Keratinocyte (primary cell): Measurements from ENCODE around the gene TAB2. TPM values are rescaled to one million over a fixed set of nuclear protein-coding genes. Genes with fewer than 3 reads are reported as not detected.

Experiments
- DNase-seq: peaks from one replicate; pipeline ENCODE4 v3.0.0-alpha.2; 2011; ENCODE audit warnings: low read depth, missing footprints, low spot score
- FAIRE-seq: peaks from 2 replicates; lab custom pipeline; 2011; peaks lifted over from hg19 to GRCh38; lab: Jason Lieb, UNC
- H2AFZ ChIP-seq: 2 replicates; pipeline ENCODE4 v1.6.0; 2012; ENCODE audit warnings: low read length, control low read depth, inconsistent platforms; ENCODE audit not compliant: control insufficient read depth
- H3K27ac ChIP-seq: 2 replicates; pipeline ENCODE4 v1.5.1; 2011; ENCODE audit warnings: low read length; ENCODE audit not compliant: control insufficient read depth, insufficient read depth
- H3K27me3 ChIP-seq: 3 replicates; pipeline ENCODE4 v1.6.0; 2011; ENCODE audit warnings: low read length; ENCODE audit not compliant: control insufficient read depth, insufficient read depth; ENCODE audit errors: extremely low read depth
- H3K36me3 ChIP-seq, 2 experiments: 2 replicates in 1 of 2; 3 replicates in 1 of 2; pipeline ENCODE4 v1.5.1; 2011; ENCODE audit warnings: low read length in 2 of 2, mild to moderate bottlenecking in 1 of 2; ENCODE audit not compliant: control insufficient read depth in 2 of 2, insufficient read depth in 2 of 2; ENCODE audit errors: extremely low read depth in 1 of 2
- H3K4me1 ChIP-seq: 3 replicates; pipeline ENCODE4 v1.5.1; 2011; ENCODE audit warnings: low read length; ENCODE audit not compliant: control insufficient read depth, insufficient read depth; ENCODE audit errors: extremely low read depth
- H3K4me2 ChIP-seq: 3 replicates; pipeline ENCODE4 v1.6.0; 2011; ENCODE audit warnings: low read depth, low read length; ENCODE audit not compliant: control insufficient read depth, insufficient read depth; ENCODE audit errors: extremely low read depth
- H3K4me3 ChIP-seq, 3 experiments: fragments of 200-600 bp in 1 of 3; sonication (generic) in 1 of 3; 2 replicates in 2 of 3; 3 replicates in 1 of 3; pipeline ENCODE4 v1.5.1; 2011 to 2016; ENCODE audit warnings: low read length in 3 of 3, mild to moderate bottlenecking in 3 of 3, control low read depth in 2 of 3, inconsistent platforms in 1 of 3, low read depth in 1 of 3, mixed read lengths in 1 of 3, mixed run types in 1 of 3, moderate library complexity in 1 of 3; ENCODE audit not compliant: control insufficient read depth in 2 of 3, insufficient read depth in 2 of 3; ENCODE audit errors: extremely low read depth in 1 of 3
- H3K79me2 ChIP-seq: 2 replicates; pipeline ENCODE4 v1.6.0; 2012; ENCODE audit warnings: low read length; ENCODE audit not compliant: control insufficient read depth, insufficient read depth
- H3K9ac ChIP-seq: 3 replicates; pipeline ENCODE4 v1.6.0; 2011; ENCODE audit warnings: low read length; ENCODE audit not compliant: control insufficient read depth, insufficient read depth; ENCODE audit errors: extremely low read depth
- H3K9me1 ChIP-seq: 3 replicates; pipeline ENCODE4 v1.6.0; 2011; ENCODE audit warnings: low read length; ENCODE audit not compliant: control insufficient read depth, insufficient read depth; ENCODE audit errors: extremely low read depth
- H3K9me3 ChIP-seq: 2 replicates; pipeline ENCODE4 v1.5.1; 2012; ENCODE audit warnings: low read depth, low read length; ENCODE audit not compliant: control insufficient read depth
- H4K20me1 ChIP-seq: 3 replicates; pipeline ENCODE4 v1.6.0; 2011; ENCODE audit warnings: low read length; ENCODE audit not compliant: control insufficient read depth, insufficient read depth; ENCODE audit errors: extremely low read depth
- CTCF ChIP-seq, 3 experiments: IDR thresholded peaks in 1 of 3; conservative IDR thresholded peaks in 1 of 3; optimal IDR thresholded peaks in 1 of 3; 2 replicates in 2 of 3; 3 replicates in 1 of 3; pipeline versions ENCODE3 to v1.5.1; 2011; ENCODE audit warnings: low read length in 3 of 3, mild to moderate bottlenecking in 3 of 3, moderate library complexity in 2 of 3, control low read depth in 1 of 3, inconsistent platforms in 1 of 3; ENCODE audit not compliant: insufficient read depth in 2 of 3; ENCODE audit errors: extremely low read depth in 1 of 3
- EZH2 ChIP-seq: IDR thresholded peaks from one replicate; pipeline ENCODE4 v1.6.1; 2012; ENCODE audit warnings: inconsistent platforms, mild to moderate bottlenecking, low read length, moderate library complexity
- dilution Hi-C: fragments of 300-500 bp; cut with MboI; formaldehyde crosslinking; loops from one replicate; pipeline ENCODE4 v1.7.0; 2020; ENCODE audit warnings: low sequenced_read_pairs; ENCODE audit not compliant: extremely low pct_ligation_motif_present
- polyA plus RNA-seq, 5 experiments: library from polyadenylated mRNA; depleted of rRNA in 3 of 5; stranded (reverse) in 3 of 5; stranded (forward) in 1 of 5; unstranded in 1 of 5; fragments of >200 nt; gene quantifications; 1 replicate in 1 of 5; 2 replicates in 3 of 5; 3 replicates in 1 of 5; pipeline versions ENCODE4 v1.2.1 to v1.2.3, GENCODE V29; 2011 to 2012; ENCODE audit warnings: missing spikeins in 2 of 5, low read depth in 1 of 5, low replicate concordance in 1 of 5

The TAB2 gene
- polyA plus RNA-seq, 1 donor (not counting 4 experiments of a cell fraction or from before 2014, with no cell fraction given), result 47.5 TPM

- no peak overlapping the region for H3K4me3 ChIP-seq
- no peak overlapping the region for H2AFZ ChIP-seq
- no peak overlapping the region for H3K4me2 ChIP-seq
- no peaks in the 10 kb centered on the region for H3K79me2 ChIP-seq
- no peak for DNase-seq
- dilution Hi-C loops, result no loop called here
- no peak overlapping the region for H3K9ac ChIP-seq
- no peaks in the 10 kb centered on the region for H4K20me1 ChIP-seq
- no peaks in the 10 kb centered on the region for H3K4me1 ChIP-seq
- TF ChIP-seq CTCF (optimal IDR thresholded peaks at IDR 0.05 in 1 of 3, IDR thresholded peaks at IDR 0.05 in 1 of 3, conservative IDR thresholded peaks at IDR 0.05 in 1 of 3; ENCODE audit: extremely low read depth in 1 of 3, insufficient read depth in 2 of 3, low read length in 3 of 3), result no peak
- TF ChIP-seq EZH2, result no peak
- FAIRE-seq, result peak; percentile 36
- peaks cover under 1% of the 10 kb centered on the region for H3K27me3 ChIP-seq
- H3K9me1 ChIP-seq, result no peaks in the 10 kb centered on the region
- H3K27ac ChIP-seq, result no peak overlapping the region
- no peaks in the 10 kb centered on the region for H3K36me3 ChIP-seq
- no peaks in the 10 kb centered on the region for H3K9me3 ChIP-seq
Observed at GRCh38 chr6:149271348-149272340, 45.9 kb upstream of the TAB2 start.

GRCh38 chr6:149273318-149273717, 44.2 kb upstream of the TAB2 start:
- DNase-seq, result no peak
- Histone ChIP-seq H3K36me3 (no peaks in the 10 kb centered on the region), H3K4me3 (no peak overlapping the region), H3K79me2 (no peaks in the 10 kb centered on the region), H2AFZ (no peak overlapping the region), H3K4me2 (no peak overlapping the region), H3K9me1 (no peaks in the 10 kb centered on the region), H3K9me3 (no peaks in the 10 kb centered on the region), H3K27me3 (no peaks in the 10 kb centered on the region), H3K4me1 (no peaks in the 10 kb centered on the region), H3K27ac (no peak overlapping the region), H4K20me1 (no peaks in the 10 kb centered on the region), H3K9ac (no peak overlapping the region)
- no peak for FAIRE-seq
- dilution Hi-C loops, result no loop called here
- TF ChIP-seq EZH2 (no peak), CTCF (optimal IDR thresholded peaks at IDR 0.05 in 1 of 3, IDR thresholded peaks at IDR 0.05 in 1 of 3, conservative IDR thresholded peaks at IDR 0.05 in 1 of 3; ENCODE audit: extremely low read depth in 1 of 3, insufficient read depth in 2 of 3, low read length in 3 of 3) (no peak)
